Smooth muscle cell (in vitro differentiated cells): ENCODE measurements around the gene EFL1. TPM values are rescaled to one million over a fixed set of nuclear protein-coding genes. Genes with fewer than 3 reads are reported as not detected.

Experiments used
- DNase-seq: peaks from one replicate; lab custom pipeline; 2025; ENCODE audit not compliant: unreplicated experiment; lab: John Stamatoyannopoulos, UW
- H2AFZ ChIP-seq: fragments of 200-600 bp; sonication (generic); 2 replicates; pipeline ENCODE4 v1.6.0; 2016; ENCODE audit warnings: antibody characterized with exemption, low read depth, mild to moderate bottlenecking
- H3F3A ChIP-seq: fragments of 200-600 bp; sonication (generic); 2 replicates; pipeline ENCODE4 v1.6.0; 2017; ENCODE audit warnings: antibody characterized with exemption, low read depth
- H3K27ac ChIP-seq: fragments of 200-600 bp; sonication (generic); 2 replicates; pipeline ENCODE4 v1.5.1; 2016; ENCODE audit warnings: low read depth, mild to moderate bottlenecking
- H3K27me3 ChIP-seq: fragments of 200-600 bp; sonication (generic); 2 replicates; pipeline ENCODE4 v1.6.1; 2016; ENCODE audit warnings: low read depth, mild to moderate bottlenecking
- H3K36me3 ChIP-seq: fragments of 200-600 bp; sonication (generic); 2 replicates; pipeline ENCODE4 v1.5.1; 2016; ENCODE audit warnings: low read depth
- H3K4me1 ChIP-seq: fragments of 200-600 bp; sonication (generic); 2 replicates; pipeline ENCODE4 v1.5.1; 2016; ENCODE audit warnings: low read depth
- H3K4me2 ChIP-seq: fragments of 200-600 bp; sonication (generic); 2 replicates; pipeline ENCODE4 v1.6.0; 2016; ENCODE audit warnings: mild to moderate bottlenecking
- H3K4me3 ChIP-seq: fragments of 200-600 bp; sonication (generic); 2 replicates; pipeline ENCODE4 v1.5.1; 2016; ENCODE audit warnings: mild to moderate bottlenecking
- H3K79me2 ChIP-seq: fragments of 200-600 bp; sonication (generic); 2 replicates; pipeline ENCODE4 v1.6.0; 2016; ENCODE audit warnings: low read depth, mild to moderate bottlenecking
- H3K9ac ChIP-seq: fragments of 200-600 bp; sonication (generic); 2 replicates; pipeline ENCODE4 v1.6.0; 2016; ENCODE audit warnings: low read depth
- H3K9me3 ChIP-seq: fragments of 200-600 bp; sonication (generic); replicated peaks from 2 replicates; pipeline ENCODE4 v1.5.1; 2016; ENCODE audit warnings: low read depth
- H4K20me1 ChIP-seq: fragments of 200-600 bp; sonication (generic); 2 replicates; pipeline ENCODE4 v1.6.0; 2016; ENCODE audit warnings: low read depth
- WGBS: methylation state at CpG from one replicate; pipeline ENCODE4 v1.1.7; 2016; ENCODE audit warnings: low lambda C conversion rate; 5-methylcytosine and 5-hydroxymethylcytosine counted together
- polyA plus RNA-seq: library from polyadenylated mRNA; unstranded; fragments of >200 nt; fragmentation: Nextera tagmentation; extraction: Ambion mirVana; gene quantifications from 2 replicates; pipeline ENCODE4 v1.2.1, GENCODE V29; 2016
- total RNA-seq: library from RNA; depleted of rRNA; stranded (reverse); fragments of >200 nt; gene quantifications from 2 replicates; pipeline ENCODE4 v1.2.3, GENCODE V29; 2014
- TF ChIP-seq, protein P1 (sequence below): fragments of 200-600 bp; sonication (generic); IDR thresholded peaks from 2 replicates; pipeline ENCODE4 v1.5.1; 2017; ENCODE audit warnings: borderline replicate concordance, mild to moderate bottlenecking, antibody characterized with exemption; ENCODE audit not compliant: insufficient read depth, poor library complexity, severe bottlenecking

The EFL1 gene
- total and polyA plus RNA-seq, 2 experiments from 2014 or later, result 4.5 to 12.8 TPM

DNA sequence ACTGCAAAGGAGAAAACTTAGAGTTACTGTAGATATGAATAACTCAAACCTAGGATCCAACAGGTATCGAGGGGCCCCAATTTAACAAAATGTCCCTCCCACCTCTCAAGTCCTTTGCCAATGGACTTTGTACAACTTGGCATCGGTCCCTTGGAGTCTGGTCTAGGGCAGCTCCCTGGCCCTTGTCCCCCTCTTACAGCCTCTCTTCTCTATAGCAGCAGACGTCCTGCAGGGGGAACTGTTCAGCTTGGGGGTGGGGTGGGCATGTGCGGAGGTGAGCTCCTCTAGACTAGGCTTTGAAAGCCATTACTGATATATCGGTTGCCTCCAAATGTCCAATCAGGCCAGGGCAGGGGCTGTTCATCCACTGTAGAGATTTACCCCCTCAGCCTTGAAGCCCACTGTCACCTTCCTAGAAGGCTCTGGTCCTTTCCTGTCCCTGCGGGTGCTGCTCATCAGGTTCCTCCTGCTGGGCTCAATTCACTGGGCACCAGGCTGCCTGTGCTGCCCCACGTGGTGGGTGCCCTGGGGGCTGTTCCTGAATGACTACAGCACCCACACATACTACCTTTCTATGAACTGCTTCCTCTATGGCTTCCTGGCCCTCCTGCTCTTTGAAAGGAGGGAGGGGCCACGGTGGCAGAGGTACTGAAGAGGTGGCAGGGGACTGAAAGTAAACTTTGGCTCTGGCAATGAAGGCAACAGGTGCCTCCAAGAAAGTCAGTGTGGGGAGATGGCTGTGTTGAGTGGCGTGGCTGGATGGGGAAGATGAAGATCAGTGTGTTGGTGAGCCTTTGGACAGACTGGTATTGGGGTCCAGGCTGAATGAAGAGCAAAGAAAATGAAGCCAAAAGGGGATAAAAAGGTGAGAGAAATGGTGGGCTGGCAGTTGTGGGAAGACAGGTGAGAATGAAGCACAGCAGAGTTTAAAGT, 137.9 kb downstream of the EFL1 start:
- no peaks in the 10 kb centered on the region for H3K79me2 ChIP-seq
- no peaks in the 10 kb centered on the region for H3K36me3 ChIP-seq
- WGBS, result 91% methylated on average over 9 of the region's 9 CpGs
- TF ChIP-seq, protein P1, sequence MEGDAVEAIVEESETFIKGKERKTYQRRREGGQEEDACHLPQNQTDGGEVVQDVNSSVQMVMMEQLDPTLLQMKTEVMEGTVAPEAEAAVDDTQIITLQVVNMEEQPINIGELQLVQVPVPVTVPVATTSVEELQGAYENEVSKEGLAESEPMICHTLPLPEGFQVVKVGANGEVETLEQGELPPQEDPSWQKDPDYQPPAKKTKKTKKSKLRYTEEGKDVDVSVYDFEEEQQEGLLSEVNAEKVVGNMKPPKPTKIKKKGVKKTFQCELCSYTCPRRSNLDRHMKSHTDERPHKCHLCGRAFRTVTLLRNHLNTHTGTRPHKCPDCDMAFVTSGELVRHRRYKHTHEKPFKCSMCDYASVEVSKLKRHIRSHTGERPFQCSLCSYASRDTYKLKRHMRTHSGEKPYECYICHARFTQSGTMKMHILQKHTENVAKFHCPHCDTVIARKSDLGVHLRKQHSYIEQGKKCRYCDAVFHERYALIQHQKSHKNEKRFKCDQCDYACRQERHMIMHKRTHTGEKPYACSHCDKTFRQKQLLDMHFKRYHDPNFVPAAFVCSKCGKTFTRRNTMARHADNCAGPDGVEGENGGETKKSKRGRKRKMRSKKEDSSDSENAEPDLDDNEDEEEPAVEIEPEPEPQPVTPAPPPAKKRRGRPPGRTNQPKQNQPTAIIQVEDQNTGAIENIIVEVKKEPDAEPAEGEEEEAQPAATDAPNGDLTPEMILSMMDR, result no peak
- no peak overlapping the region for H3K4me2 ChIP-seq
- H3K9ac ChIP-seq, result no peak overlapping the region
- H3K4me3 ChIP-seq, result no peak overlapping the region
- no peak overlapping the region for H2AFZ ChIP-seq
- no peaks in the 10 kb centered on the region for H3K27me3 ChIP-seq
- no peaks in the 10 kb centered on the region for H4K20me1 ChIP-seq
- H3K4me1 ChIP-seq, result peaks cover 4% of the 10 kb centered on the region
- H3K27ac ChIP-seq, result no peak overlapping the region
- no peak for DNase-seq
- H3K9me3 ChIP-seq, result no peaks in the 10 kb centered on the region
- H3F3A ChIP-seq, result peaks cover 7% of the 10 kb centered on the region

- WGBS, result 44% methylated on average over 4 of the region's 4 CpGs
- Histone ChIP-seq H3K27ac (peak overlapping the region; percentile 85), H3K27me3 (no peaks in the 10 kb centered on the region), H3K4me3 (no peak overlapping the region), H3F3A (peaks cover 7% of the 10 kb centered on the region), H3K4me2 (peak overlapping the region; percentile 37), H3K79me2 (no peaks in the 10 kb centered on the region), H2AFZ (no peak overlapping the region), H3K9me3 (no peaks in the 10 kb centered on the region), H4K20me1 (no peaks in the 10 kb centered on the region), H3K9ac (peak overlapping the region; percentile 18), H3K4me1 (peaks cover 4% of the 10 kb centered on the region), H3K36me3 (no peaks in the 10 kb centered on the region)
- TF ChIP-seq, protein P1, result no peak
- DNase-seq, result no peak
These were observed 139.7 kb downstream of the EFL1 start for GRCh38 chr15:82122746-82123400.

DNA sequence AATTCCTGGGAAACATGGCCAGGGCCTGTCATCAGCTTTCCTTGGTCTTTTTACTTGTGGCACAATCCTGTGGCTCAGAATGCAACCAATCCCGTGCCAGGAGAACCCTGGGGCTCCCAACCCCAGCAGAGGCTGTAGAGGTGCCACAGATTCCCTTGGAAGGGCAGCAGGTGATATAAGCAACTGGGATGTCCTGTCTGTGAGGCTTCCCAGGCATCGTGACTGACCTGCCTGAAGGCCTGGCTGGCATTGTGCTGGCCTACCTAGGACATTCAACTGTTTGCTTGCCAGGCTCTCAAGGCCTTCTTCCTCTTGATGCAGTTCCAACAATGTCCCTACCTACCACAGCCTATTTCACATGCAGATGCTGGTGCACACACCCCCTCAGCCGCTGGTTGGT, 144.5 kb downstream of the EFL1 start:
- TF ChIP-seq, protein P1, result no peak
- WGBS, result 82% methylated on average over 3 of the region's 3 CpGs
- Histone ChIP-seq H3K36me3 (no peaks in the 10 kb centered on the region), H3K27me3 (no peaks in the 10 kb centered on the region), H3K4me3 (no peak overlapping the region), H2AFZ (no peak overlapping the region), H3K4me2 (no peak overlapping the region), H3K9ac (no peak overlapping the region), H3K27ac (no peak overlapping the region), H3K79me2 (no peaks in the 10 kb centered on the region), H4K20me1 (no peaks in the 10 kb centered on the region), H3K4me1 (peaks cover 4% of the 10 kb centered on the region), H3F3A (peaks cover 5% of the 10 kb centered on the region), H3K9me3 (no peaks in the 10 kb centered on the region)
- no peak for DNase-seq
